Measurements from ENCODE around the gene ARL8A.
A peak's percentile ranks its signal among the peaks of the same experiment; 100 is the strongest.
"Not testable (repeated sequence)": the region's sequence is repeated elsewhere in the genome, so short reads cannot be mapped to it uniquely, and the experiment has no call there.

ARL8A gene

GRCh38 chr1:202144402-202145067 lies at the start of gene ARL8A:
Gene ARL8A, minus strand, starts transcription at chr1:202144737. Its CDS starts 165 bp downstream, at chr1:202144572.
- peak; percentile 66 for DNase-seq (ENCODE audit: extremely low read depth, insufficient read length)
- TF ChIP-seq CTCF (IDR thresholded peaks at IDR 0.05; ENCODE audit: insufficient read depth, low read length, poor library complexity, severe bottlenecking): no peak
- Histone ChIP-seq H3K27me3 (replicated peaks; ENCODE audit: control insufficient read depth, insufficient read depth, low read length) (no peaks in the 10 kb centered on the region), H3K36me3 (ENCODE audit: control insufficient read depth, insufficient read depth, low read length) (peaks cover 17% of the 10 kb centered on the region), H3K4me3 (replicated peaks; ENCODE audit: low read depth, low read length) (peak within 1 kb of the TSS; percentile 93)

- H3K36me3 ChIP-seq (ENCODE audit: control insufficient read depth, insufficient read depth, low read length): no peaks in the 10 kb centered on the region
- no peak for TF ChIP-seq CTCF (IDR thresholded peaks at IDR 0.05; ENCODE audit: insufficient read depth, low read length, poor library complexity, severe bottlenecking)
- H3K4me3 ChIP-seq (replicated peaks; ENCODE audit: low read depth, low read length): no peak overlapping the region
- peaks cover 7% of the 10 kb centered on the region for H3K27me3 ChIP-seq (replicated peaks; ENCODE audit: control insufficient read depth, insufficient read depth, low read length)
- DNase-seq (ENCODE audit: extremely low read depth, insufficient read length): no peak
These were observed 49.8 kb upstream of the ARL8A start for GRCh38 chr1:202194328-202194648.

GRCh38 chr1:202193614-202194327 lies 49.2 kb upstream of the ARL8A start, which contains the start of gene LGR6:
Gene LGR6, plus strand, starts transcription at chr1:202193799. Its CDS starts 191 bp downstream, at chr1:202193990.
- no peak for DNase-seq (ENCODE audit: extremely low read depth, insufficient read length)
- TF ChIP-seq CTCF (IDR thresholded peaks at IDR 0.05; ENCODE audit: insufficient read depth, low read length, poor library complexity, severe bottlenecking): no peak
- no peak within 1 kb of the TSS for H3K4me3 ChIP-seq (replicated peaks; ENCODE audit: low read depth, low read length)
- H3K36me3 ChIP-seq (ENCODE audit: control insufficient read depth, insufficient read depth, low read length): no peaks in the 10 kb centered on the region
- peaks cover 7% of the 10 kb centered on the region for H3K27me3 ChIP-seq (replicated peaks; ENCODE audit: control insufficient read depth, insufficient read depth, low read length)

DNA sequence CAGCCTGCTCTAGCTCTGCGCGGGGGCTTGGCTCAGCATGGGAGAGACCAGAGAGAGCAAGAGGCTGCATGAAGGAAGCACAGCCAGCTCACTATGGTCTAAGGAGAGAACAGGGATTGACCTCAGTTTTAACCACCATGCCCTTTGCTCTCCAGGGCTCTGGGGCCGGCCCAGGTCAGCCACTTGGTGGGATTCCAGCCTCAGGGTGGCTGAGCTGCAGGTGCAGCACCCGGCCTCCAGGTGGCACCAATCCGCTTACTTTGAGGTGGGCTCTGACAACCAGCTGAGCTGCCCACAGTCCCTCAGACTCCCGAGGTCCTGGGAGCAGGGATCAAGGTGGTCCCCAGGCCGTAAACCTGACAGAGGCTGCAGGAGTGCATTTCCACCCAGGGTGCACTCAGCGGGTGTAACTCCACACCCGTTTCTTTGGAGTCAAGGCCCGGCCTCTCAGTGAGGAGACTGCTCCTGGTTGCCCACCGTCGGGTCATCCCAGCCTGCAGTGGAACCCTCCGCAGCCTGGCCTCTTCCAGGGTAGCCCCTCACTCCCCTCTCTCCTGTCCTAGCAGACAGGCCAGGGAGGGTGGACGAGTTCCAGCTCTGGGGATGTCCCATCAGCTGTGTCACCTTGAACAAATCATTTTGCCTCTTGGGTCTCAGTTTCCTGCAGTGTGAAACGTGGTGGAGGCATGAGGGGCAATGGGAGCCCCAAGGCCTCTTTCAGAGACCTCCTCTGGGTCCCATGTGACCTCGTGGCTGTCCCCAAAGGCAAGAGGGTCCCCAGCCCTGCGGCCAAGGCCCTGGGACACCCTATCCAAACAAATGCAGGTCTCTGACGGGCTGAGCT lies 48.5 kb upstream of the ARL8A start:
- TF ChIP-seq CTCF (IDR thresholded peaks at IDR 0.05; ENCODE audit: insufficient read depth, low read length, poor library complexity, severe bottlenecking): peak; percentile 92
- Histone ChIP-seq H3K27me3 (replicated peaks; ENCODE audit: control insufficient read depth, insufficient read depth, low read length) (peaks cover 7% of the 10 kb centered on the region), H3K36me3 (ENCODE audit: control insufficient read depth, insufficient read depth, low read length) (no peaks in the 10 kb centered on the region), H3K4me3 (replicated peaks; ENCODE audit: low read depth, low read length) (no peak overlapping the region)
- peak; percentile 46 for DNase-seq (ENCODE audit: extremely low read depth, insufficient read length)

GRCh38 chr1:202191391-202191790 lies 46.9 kb upstream of the ARL8A start:
- not testable (repeated sequence) for DNase-seq (ENCODE audit: extremely low read depth, insufficient read length); H3K27me3 ChIP-seq (replicated peaks; ENCODE audit: control insufficient read depth, insufficient read depth, low read length); H3K36me3 ChIP-seq (ENCODE audit: control insufficient read depth, insufficient read depth, low read length); H3K4me3 ChIP-seq (replicated peaks; ENCODE audit: low read depth, low read length)

All from GM06990 (cell line).